ENCODE measurements around the gene SSR1.

DNA sequence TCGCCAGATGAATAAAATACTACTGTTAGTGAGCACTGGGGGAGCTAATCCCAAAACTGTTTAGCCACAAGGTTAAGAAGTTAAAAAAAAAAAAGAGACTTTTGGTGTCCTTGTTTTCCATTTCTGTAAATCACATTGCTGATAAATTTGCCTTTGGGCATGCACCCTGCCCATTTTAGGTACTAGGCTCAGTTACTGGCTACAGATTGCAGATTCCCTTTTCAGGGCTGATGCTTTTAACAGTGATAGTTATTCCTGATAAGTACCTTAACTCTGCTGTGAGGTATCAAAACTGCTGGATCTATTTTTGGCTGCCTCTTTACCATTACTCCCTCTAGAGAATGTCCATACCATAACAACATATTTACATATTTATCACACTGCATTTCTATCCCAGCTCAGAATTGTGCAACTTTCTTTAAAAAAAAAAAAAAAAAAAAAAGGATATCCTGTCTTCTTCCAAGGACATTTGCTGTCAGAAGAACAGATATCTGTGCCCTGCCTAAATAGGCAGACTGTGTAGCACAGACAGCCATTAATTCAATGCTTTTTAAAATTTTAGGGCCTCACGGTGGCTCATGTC, 94.5 kb downstream of the SSR1 start:
- TF ChIP-seq, protein P1, sequence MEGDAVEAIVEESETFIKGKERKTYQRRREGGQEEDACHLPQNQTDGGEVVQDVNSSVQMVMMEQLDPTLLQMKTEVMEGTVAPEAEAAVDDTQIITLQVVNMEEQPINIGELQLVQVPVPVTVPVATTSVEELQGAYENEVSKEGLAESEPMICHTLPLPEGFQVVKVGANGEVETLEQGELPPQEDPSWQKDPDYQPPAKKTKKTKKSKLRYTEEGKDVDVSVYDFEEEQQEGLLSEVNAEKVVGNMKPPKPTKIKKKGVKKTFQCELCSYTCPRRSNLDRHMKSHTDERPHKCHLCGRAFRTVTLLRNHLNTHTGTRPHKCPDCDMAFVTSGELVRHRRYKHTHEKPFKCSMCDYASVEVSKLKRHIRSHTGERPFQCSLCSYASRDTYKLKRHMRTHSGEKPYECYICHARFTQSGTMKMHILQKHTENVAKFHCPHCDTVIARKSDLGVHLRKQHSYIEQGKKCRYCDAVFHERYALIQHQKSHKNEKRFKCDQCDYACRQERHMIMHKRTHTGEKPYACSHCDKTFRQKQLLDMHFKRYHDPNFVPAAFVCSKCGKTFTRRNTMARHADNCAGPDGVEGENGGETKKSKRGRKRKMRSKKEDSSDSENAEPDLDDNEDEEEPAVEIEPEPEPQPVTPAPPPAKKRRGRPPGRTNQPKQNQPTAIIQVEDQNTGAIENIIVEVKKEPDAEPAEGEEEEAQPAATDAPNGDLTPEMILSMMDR (IDR thresholded peaks at IDR 0.05) = no peak
- TF ChIP-seq POLR2AphosphoS5 (IDR thresholded peaks at IDR 0.05) = no peak

All from breast epithelium (tissue), 3 donors.